Effector CD8-positive, alpha-beta T cell (primary cell): Measurements from ENCODE around the gene MTA1.

Experiments used
- DNase-seq: peaks from one replicate; lab custom pipeline; 2025; lab: John Stamatoyannopoulos, UW

The MTA1 gene

DNA sequence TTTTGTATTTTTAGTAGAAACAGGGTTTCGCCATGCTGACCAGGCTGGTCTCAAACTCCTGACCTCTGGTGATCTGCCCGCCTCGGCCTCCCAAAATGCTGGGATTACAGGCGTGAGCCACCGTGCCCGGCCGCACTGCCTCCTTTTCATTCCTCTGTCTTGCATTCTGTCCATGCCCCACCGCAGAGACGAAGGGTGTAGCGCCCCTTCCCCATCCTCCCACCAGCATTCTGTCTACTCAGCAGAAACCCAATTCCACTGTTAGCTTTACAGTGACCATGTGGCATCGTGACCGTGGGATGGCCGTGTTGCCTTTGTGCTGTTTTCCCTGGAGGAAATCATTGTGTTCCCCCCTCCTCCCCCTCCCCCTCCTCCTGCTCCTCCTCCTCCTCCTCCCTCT, 11.0 kb upstream of the MTA1 start:
- DNase-seq: no peak

DNA sequence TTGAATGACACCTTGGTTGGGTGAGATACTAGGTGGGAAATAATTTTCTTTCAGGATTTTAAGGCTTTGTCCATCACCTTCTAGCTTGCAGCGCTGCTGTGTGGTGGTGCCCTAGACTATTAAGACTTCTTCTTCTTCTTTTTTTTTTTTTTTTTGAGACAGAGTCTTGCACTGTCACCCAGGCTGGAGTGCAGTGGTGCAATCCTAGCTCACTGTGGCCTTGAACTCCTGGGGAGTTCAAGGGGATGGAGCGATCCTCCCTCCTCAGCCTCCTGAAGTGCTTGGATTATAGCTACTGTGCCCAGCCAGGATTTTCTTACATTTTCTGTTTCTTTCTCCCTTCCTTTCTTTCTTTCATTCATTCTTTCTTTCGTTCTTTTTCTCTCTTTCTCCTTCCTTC, 10.3 kb upstream of the MTA1 start:
- no peak for DNase-seq

DNA sequence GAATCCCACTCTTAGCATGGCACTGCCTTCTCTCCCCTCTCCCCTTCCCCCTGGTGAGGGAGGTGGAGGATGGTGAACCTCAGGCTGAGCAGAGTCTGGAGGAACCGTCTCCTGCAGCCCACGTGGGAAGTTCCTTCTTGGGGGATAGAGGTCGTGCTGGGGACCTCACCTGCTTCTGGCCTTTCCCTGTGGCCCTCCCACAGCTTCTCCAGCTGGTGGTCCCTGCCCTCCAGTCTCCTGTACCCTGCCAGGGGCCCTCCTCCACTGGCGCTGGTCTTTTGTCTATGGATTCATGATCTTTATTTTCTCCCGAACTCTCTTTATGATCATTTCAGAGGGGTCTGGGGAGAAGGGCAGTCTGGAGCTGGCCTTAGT, 9.0 kb upstream of the MTA1 start:
- no peak for DNase-seq

DNA sequence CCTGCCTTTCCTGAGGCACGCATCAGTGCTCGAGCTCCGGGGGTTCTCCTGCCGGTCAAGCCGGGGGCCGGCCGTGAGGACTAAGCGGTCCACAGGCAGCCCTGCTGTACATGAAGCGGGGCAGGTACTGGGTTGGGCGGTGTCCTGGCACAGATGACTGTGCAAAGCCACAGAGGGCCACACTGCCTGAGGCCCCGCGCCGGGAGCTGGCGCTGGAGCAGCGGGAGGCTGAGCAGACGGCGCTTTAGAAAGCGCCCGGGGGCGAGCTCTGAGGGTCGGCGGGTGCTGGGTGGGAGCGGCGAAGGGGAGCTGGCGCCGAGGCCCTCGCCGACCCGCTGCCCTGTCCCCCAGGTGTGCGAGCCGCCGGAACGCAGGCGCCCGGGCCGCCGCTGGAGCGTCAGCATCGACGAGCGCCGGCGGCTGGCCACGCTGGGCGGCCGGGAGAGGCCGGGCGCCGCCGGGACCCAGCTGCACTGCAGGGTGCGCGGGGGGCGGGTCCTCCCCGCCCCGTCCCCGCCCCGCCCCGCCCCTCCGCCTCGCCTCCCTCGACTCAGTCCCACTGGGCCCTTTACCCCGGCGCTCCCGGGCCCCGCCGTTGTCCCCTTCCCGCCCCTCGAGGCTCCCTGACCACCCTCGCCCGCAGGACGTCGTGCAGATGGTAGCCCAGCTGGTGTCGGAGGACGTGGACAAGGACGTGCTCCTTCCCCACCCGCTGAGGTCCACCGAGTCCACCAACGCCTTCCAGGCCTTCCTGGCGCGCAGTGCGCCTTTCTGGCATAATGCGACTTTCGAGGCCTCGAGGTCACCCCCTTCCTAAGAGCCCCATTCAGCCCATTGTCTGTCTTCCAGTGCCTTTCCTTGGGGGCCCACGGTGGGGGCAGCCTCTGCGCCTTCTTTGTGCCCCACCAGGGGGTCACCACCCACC, 8.3 kb upstream of the MTA1 start:
- DNase-seq: no peak

DNA sequence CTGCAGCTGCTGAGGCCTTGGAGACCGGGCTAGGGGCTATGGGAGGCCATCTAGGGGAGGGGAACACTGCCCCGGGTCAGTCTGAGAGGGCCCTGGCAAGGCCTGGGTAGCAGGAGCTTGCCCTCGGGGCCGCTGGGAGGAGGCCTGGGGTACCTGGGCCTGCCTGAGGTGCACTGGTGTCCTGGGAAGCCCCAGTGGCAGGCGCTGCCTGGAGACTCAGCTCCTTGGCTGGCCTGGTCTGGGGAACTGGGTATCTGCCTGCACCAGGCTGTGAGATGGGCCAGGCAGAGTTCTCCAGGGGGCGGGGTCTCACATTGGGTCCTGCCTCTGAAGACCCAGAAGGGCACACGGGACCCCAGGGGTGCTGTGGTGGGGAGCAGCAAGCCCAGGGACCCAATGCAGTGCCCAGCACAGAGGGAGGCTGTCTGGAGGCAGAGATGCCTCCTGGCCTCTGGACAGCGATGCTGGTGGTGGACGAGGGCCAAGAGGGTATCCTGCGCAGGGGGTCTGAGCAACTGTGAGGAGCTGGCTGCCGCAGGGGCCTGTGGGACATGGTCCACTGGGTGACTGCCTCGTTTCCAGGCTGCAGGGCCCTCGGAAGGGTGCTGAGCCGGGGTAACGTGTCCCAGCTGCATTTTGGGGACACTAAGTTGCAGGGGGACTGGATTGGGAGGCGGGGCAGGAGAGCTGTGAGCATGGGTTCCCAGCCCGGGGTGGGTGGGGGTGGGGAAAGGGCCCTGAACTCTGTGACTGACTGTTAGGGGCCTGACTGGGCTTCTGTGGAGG, 7.4 kb upstream of the MTA1 start:
- no peak for DNase-seq

DNA sequence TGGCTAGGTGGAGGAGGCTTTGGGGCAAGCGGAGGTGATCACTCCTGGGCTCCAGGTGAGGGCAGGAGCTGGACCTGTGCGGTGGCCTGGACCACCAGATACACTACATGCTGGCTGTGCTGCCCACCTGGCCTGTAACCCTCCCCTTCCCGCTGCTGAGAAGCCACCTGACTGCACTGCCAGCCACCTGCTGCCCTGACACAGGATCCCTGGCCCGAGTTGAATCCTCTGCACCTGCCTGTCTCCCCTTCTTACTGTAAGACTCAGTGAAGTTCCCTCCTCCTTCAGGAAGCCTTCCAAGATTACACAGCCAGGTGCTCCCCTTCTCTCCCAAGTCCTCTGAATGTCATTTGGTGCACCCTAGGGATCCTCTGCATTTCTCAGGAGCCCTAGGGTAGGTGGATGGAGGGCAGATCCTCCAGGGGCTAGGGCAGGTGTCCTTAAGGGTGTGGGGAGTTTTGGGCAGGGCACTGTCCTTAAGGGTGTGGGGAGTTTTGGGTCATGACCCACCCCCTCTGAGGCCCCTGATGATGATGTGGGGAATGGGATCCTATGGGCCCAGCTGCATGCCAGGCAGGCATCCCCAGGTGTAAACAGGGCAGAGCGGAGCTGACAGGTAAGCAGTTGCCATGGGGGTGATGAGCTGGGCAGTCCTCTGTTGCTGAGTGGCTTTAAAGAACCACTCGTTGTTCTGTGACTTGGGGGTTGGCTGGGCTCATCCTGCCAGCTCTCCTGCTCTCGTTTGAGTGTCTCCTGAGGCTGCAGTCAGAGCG, 6.7 kb upstream of the MTA1 start:
- DNase-seq: no peak

DNA sequence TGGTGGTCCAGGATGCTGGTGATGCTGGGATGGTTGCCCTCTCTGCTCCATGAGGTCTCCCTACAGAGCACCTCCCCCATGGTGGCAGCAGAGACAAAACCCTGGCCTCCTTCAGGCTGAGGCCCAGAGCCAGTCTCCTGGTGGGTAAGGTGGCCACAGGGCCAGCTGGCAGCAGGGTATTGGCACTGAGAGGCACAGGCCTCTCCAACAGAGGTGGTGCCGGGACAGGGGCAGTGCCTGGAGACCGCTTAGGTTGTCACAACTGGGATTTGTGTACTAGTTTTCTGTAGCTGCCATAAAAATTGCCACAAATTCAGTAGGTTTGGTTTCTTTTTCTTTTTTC, 6.1 kb upstream of the MTA1 start:
- DNase-seq: no peak

DNA sequence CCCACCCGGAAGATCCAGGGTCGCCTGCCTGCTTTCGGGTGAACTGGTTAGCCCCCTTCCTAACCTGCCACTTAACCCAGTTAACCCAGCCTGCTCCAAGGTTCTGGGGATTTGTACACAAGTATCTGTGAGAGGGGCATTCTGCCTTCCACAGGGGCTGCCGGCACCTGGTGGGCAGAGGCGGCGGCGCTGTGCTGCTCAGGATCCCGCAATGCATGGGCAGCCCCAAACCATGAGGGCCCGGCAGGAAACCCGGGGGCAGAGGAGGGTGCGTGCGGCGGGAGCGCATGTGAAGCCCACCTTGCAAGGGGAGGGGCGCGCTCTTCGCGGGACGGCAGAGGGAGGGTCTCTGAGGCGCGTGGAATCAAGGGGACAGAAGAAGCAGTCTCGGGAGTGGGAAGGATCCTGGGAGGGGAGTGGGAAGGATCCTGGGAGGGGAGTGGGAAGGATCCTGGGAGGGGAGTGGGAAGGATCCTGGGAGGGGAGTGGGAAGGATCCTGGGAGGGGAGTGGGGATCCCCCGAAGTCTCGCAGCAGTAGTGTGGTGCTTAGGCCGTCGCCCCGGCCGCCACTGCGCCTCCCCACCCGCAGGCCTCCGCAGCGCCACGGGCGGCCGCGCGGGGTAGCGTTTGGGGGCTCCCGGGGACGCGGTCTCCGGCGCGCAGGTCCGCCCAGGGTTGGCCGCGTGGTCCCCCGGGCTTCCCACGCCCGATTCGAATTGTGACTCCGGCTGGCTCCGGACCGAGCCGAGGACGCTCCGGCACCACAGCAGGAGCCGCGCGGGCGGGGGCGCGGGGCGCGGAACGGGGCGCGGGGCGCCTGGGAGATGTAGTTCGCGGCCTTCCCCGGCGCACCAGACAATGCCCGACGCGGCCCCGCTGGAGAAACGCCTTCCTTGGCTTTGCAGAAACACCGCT, 4.9 kb upstream of the MTA1 start:
- DNase-seq: peak; percentile 45

DNA sequence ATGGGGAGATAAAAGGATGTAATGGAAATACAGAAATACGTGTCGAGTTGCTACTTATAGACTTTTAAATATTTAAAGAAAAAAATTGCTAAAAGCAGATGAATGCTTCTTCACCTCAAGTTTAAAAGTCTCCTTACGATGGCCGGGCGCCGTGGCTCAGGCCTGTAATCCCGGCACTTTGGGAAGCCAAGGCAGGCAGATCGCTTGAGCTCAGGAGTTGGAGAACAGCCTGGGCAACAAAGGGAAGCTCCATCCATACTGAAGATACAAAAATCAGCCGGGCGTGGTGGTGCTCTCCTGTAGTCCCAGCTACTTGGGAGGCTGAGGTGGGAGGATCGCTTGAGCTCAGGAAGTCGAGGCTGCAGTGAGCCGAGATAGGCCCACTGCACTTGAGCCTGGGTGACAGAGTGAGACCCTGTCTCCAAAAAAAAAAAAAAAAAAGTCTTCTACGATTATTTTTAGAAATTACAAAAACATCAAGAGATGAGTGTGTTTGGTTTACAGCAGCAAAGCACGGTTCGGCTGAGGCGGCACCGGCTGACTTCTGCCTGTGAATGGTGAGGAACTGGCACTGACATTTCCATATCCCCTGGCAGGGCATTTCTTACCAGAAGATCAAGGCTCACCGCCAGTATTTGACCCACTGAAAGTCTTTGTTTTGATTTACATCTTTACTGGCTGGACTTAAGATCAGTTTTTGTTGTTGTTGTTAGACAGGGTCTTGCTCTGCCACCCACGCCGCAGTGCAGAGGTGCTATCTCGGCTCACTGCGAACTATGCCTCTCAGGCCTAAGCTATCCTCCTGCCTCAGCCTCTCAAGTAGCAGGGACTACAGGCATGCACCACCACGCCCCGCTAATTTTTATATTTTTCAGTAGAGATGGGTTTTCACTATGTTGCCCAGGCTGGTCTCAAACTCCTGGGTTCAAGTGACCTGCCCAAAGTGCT, 3.9 kb upstream of the MTA1 start:
- DNase-seq: no peak

DNA sequence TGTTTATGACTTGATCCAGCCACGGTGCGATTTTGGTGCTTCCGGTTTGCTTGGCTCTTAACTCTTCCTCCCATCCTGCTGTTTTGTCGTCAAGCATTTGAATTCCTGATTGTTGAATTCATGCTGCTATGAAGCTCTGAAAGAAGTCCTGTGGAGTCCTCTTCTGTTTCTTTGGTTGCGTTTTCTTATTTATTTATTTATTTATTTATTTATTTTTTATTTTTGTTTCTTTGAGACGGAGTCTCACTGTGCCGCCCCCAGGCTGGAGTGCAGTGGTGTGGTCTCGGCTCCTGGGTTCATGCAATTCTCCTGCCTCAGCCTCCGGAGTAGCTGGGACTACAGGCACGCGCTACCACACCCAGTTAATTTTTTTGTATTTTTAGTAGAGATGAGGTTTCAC, 3.0 kb upstream of the MTA1 start:
- DNase-seq: no peak

DNA sequence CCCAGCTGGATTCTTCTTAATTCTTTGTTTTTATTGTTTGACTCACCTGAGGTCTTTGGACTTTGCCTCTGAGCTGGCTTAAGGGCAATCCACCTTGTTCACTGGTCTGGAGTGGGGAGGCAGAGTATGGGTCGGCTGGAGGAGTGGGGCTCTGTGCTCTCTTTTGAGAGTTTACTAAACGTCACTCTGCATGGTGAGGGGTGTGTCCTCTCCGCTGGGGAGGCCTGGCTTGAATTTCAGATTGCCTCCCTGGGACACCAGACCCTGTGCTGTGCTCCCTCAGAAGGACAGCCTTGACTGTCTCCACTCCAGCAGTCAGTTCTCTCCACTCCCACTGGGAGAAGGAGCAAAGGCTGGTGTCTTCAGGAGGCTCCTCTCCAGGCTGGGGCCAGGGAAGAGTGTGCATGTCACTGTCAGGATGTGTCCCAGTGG, 1.9 kb upstream of the MTA1 start:
- DNase-seq: no peak

DNA sequence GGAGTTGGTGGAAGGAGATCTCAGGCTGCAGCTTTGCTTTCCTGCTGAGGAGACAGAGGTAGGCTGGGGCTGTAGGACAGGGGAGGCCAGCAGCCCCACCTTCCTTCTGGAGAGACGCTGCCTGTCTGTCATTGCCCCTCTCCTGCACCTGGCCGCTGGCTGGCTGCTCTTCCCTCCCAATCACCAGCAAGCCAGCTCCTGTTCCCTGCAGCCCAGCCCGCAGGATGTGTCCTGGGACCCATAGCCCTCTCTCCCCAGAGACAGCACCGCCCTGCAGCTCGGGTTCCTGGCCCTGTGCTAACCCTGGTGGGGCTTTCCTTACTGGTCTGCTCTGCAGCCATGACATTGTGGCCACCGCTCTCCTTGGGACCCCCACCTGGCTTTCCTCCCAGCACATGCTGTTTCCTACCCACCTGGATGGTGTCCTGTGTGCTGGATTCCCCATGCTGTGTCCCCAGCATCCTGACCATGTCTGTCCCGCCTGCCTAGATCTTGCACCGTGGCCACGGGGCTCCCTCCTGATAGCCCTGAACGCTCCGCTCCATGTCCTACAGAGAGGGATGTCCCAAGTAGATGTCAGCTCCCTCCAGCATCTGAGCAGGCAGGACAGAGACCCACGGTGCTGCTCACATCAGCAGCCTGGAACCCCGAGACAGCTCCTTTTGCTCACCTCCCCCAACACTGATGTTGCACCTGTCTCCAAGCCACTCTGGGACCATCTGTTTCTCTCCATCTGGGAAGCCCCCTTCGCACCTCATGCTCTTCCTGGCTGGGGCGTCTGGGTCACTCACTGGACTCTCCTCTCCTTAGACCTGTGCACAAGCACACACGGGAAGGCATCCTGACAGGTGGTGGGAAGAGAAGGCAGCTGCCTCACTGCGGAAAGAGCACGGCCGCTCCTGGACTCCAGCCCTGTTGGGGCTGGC, 1.1 kb upstream of the MTA1 start:
- DNase-seq: no peak

DNA sequence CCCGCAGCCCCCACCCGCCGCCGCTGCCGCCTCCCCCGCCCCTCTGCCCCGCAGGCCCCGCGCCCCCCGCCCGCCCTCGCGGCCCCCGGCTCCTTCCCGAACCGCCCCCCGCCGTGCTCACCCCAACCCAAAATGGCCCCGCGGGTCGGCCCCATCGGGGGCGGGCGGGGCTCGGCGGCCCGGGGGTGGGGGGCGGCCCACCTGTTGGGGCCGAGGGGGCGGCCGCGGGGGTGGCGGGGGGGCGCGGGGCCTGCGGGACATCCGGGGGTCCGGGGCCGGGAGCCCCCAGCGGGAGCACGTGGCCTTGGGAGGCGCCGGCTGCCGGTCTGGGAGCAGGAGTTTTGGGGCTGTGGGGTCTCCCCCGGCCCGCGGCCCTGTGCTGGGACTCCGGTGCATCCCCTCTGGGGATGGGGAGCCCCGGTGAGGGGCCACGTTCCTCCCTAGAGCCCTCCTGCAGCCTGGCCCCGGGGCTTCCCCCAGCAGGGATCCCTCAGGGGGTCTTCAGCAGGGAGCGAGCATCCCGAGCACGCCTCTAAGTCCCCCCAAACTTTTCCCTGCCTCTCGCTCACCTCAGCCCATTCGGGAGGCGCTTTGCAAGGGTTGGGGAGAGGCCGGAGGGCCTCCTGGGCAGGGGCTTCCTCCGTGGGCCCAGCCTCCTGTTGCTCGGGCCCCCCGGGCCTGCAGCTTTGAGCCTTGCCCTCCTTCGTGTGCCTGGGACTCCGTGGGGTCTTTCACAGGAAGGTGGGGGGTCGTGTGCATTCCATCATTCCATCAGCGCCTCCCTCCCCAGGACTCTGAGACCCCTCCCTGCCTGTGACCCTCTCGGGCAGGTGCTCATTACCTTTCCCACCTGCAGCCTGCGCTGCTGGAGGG, 710 bp downstream of the MTA1 start:
- no peak for DNase-seq

DNA sequence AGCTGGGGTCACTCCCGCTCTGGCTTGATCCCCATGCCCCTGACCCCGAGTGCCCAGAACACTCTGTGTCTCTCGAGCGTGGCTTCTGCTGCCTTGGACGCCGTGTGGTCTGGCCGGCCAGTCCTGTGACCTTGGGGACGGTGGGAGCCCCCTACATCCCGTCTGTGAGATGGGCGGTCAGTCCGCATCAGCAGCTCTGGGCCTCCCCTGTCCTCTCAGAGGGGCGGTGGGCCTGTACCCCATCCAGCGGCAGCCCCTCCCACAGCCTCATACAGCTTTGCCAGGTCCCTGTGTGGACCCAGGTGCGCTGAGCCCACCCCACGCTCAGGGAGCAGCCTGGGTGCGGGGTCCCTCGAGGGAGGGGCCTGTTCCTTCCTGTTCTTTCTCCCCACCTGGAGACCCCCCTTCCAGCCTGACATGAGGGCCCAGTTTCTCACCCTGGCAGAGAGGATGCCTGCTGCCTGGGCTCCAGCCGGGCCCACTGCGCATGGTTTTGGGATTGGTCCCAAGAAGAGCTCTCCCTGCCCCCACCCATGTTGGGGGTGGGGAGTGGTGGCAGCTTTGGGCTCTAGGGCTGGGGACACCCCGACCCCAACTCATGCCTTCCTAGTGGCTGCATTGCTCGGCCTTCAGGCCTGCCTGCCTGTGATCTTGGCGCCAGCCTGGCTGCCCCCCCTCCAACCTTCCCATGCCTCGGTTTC, 1.5 kb downstream of the MTA1 start:
- no peak for DNase-seq

DNA sequence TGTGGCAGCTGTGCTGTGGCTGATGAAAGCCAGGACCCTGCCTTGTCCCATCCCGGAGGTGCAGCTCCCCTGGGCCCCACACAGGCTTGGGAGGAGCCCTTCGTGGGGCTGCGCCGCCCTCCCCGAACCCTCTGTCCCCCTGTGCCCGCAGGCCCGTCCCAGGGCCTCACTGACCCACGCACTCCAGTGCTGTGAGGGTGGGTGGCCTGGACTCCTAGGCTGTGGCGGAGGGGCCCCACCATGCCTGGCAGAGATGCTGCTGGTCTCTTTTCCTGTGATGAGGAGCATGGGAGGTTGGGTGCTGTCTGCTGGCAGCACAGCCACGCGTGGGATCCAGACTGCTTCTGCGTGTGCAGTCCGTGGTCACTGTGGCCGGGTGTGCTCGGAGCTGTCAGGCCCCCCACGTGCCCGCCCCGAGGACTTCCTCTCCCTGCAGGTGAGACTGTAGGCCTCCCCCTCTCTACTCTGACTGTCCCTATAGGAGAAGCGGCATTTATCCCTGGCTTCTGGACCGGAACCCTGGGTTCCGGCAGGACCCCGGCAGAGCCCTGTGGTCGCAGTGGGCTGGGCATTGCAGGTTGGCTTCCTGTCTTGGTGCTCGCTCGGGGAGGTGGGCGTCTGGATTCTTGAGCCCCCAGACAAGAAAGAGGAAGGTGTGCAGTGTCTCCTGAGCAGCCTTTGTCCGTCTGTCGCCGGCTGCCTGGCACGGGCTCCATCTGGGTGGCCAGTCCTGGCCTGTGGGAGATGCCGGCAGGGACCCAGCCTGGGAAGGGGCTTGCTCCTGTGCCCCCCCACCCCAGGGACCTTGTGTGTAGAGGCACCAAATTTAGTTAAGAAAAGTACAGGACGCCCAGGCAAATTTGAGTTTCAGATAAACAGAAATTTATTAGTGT, 2.3 kb downstream of the MTA1 start:
- DNase-seq: no peak

DNA sequence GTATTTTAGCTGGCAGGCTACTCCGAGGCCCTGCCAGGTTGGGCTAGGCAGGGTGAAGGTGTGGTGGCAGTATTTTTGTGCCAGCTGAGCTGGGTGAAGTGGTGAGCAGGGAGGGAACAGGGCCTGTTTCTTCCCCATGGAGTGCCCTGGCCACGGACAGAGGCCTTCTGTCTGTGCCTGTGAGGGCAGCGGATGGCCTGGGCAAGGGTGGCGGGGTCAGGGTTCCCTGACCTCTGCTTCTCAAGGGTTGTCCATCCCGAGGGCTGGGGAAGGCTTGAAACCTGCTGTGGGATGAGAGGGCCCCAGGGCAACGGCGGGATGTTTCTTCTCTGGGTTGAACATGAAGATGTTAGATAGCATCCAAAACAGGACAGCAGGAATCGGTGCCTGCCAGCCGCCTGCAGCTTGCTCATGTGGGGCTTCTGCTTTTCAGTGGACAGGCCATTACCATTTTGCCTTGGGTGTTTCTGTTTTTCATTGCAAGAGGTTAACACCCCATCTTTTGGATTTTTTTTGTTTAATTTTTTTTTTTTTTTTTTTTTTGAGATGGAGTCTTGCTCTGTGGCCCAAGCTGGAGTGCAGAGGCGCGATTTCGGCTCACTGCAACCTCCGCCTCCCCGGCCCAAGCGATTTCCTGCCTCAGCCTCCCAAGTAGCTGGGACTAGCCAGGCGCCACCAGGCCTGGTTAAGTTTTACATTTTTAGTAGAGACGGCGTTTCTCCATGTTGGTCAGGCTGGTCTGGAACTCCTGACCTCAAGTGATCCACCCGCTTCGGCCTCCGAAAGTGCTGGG, 3.3 kb downstream of the MTA1 start:
- DNase-seq: no peak
